ENCODE data around the gene DNAH8. TPM values are rescaled to one million over a fixed set of nuclear protein-coding genes. Genes with fewer than 3 reads are reported as not detected.

The DNAH8 gene
- total RNA-seq, 2 experiments from 2014 or later: 0.06 to 0.11 TPM

DNA sequence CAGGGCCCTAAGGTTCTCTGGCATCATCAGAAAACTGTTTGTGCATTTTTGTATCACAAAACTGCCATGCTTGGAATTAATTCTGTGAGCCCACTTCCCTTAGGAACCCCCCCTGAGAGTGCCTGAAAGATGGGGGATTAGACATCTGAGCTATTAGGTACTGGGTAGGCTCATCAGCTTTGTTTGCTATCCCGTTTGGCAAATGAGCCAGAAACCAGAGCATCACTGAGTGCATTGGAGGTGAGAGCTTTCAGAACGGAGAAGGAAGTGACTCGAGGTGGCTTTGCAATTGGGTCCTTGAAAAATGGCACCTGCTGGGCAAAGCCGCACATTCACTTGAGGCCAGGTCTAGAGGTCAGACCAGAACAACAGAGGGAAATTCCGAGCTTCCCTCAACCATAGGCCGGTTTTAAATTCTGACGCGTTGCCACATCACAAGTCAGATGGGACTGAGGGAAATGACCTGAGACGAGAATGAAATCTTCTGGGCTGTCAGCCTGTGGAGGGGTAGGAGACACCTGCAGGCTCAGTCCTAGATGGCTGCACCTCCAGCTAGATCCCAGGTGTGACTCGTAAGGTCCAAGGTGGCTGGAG, 325.1 kb downstream of the DNAH8 start:
- Mint-ChIP-seq H3K4me3 (no peak overlapping the region), H3K4me1 (peaks cover 7% of the 10 kb centered on the region), H3K9me3 (no peaks in the 10 kb centered on the region), H3K36me3 (no peaks in the 10 kb centered on the region), H3K27ac (no peak overlapping the region), H3K27me3 (peaks cover 51% of the 10 kb centered on the region)
- ATAC-seq (ENCODE audit: low read depth) (no peak), DNase-seq (no peak)
- POLR2A ChIA-PET: no interaction called here

DNA sequence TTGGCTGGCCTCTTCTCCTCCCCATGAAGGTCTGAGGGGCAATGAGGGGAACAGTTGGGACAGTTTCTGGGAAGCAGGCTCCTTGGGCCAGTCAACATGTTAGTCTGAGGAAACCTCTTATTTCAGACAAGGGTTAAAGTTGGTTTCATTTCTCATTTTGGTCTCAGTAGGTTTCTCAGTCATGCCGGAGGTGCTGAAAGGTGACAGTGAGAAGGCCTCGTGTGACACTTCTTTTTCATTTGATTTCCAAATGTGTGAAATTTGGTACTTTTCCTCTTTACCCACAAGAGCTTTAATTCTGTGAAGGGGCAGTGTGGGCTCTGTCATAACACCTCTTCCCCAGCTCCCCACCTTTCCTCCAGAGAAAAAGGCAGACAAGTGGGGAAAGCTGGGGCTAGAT, 326.0 kb downstream of the DNAH8 start:
- ATAC-seq (ENCODE audit: low read depth): no peak
- Mint-ChIP-seq H3K4me1 (peaks cover 7% of the 10 kb centered on the region), H3K27ac (no peak overlapping the region), H3K4me3 (no peak overlapping the region), H3K36me3 (no peaks in the 10 kb centered on the region), H3K27me3 (peaks cover 44% of the 10 kb centered on the region), H3K9me3 (no peaks in the 10 kb centered on the region)
- no peak for DNase-seq
- POLR2A ChIA-PET: no interaction called here

DNA sequence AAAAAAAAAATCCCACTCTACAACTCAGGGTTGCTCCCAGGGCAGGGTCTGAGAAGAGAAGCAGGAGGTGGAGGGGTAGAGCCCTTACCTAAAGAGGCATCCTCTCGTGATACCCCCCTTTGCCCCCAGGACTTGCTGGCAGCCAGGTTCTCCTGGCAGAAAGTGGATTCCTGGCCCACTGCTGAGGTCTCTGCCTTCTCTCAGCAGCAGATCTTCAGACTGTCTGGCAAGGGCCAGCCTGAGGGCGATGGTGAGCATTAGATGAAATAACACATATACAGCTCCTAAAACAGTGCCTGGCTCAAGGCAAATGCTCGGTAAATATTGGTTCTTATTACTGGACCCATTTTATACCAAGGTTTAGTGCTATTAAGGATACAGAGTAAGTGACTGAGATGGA, 328.7 kb downstream of the DNAH8 start:
- POLR2A ChIA-PET: no interaction called here
- no peaks in the 10 kb centered on the region for H3K36me3 Mint-ChIP-seq
- H3K27me3 Mint-ChIP-seq: peaks cover 42% of the 10 kb centered on the region
- no peak overlapping the region for H3K27ac Mint-ChIP-seq
- H3K9me3 Mint-ChIP-seq: no peaks in the 10 kb centered on the region
- ATAC-seq (ENCODE audit: low read depth): no peak
- H3K4me3 Mint-ChIP-seq: no peak overlapping the region
- peaks cover 5% of the 10 kb centered on the region for H3K4me1 Mint-ChIP-seq
- DNase-seq: no peak

DNA sequence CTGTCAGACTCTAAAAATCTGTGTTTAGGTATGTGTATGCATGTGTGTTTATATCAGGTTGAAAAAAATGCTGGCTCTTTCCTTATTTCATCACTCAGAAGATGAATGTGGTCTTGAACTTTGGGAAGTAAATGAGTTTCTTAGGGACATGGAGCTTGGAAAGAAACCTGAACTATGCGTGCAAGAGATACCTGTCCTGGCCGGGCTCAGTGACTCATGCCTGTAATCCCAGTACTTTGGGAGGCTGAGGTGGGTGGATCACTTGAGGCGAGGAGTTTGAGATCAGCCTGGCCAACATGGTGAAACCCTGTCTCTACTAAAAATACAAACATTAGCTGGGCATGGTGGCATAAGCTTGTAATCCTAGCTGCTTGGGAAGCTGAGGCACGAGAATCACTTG, 329.1 kb downstream of the DNAH8 start:
- Mint-ChIP-seq H3K9me3 (no peaks in the 10 kb centered on the region), H3K27ac (no peak overlapping the region), H3K4me1 (peaks cover 5% of the 10 kb centered on the region), H3K36me3 (no peaks in the 10 kb centered on the region), H3K4me3 (no peak overlapping the region), H3K27me3 (peaks cover 43% of the 10 kb centered on the region)
- no peak for ATAC-seq (ENCODE audit: low read depth)
- no peak for DNase-seq
- POLR2A ChIA-PET: no interaction called here

DNA sequence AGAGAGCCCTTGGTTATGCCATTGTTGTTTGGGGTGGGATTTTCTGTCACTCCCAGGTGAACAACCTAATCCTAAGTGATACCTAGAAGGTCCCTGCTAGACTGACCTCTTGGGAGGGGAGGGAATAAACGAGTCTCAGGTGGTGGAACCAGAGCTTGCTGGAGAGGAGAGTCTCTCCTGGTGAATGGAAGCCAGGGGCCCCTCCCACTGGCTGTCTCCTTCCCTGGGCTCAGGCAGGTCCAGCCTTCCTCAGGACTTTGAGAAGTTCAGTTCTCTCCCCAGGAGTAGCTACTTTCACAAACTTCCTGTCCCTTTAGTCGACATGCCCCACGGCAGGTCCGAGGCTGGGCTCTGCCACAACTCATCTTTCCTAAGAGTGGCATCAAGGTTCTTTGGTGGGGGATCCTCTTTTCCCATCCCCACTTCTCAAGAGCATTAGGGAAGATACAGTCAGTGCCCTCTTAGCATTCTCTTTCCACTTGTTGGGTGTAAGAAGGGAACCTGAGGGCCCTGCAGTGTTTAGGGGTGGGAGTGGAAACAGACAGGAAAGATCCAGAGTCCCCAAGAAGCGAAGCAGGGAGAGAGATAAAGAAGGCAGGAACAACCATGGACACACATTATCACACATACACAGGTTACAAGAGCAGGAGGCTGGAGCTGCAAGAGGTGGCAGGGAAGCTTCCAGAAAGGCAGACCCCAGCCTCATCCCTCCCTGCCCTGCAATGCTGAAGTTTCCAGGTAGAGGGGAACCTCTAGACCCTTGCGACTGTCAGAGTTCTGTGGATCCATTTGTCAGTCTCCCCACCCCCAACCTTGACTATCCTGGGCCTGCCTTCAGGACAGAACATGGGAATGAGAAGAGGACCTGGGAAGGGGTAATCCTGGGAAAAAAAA, 332.6 kb downstream of the DNAH8 start:
- ATAC-seq (ENCODE audit: low read depth): no peak
- Mint-ChIP-seq H3K27ac (no peak overlapping the region), H3K4me3 (no peak overlapping the region)

DNA sequence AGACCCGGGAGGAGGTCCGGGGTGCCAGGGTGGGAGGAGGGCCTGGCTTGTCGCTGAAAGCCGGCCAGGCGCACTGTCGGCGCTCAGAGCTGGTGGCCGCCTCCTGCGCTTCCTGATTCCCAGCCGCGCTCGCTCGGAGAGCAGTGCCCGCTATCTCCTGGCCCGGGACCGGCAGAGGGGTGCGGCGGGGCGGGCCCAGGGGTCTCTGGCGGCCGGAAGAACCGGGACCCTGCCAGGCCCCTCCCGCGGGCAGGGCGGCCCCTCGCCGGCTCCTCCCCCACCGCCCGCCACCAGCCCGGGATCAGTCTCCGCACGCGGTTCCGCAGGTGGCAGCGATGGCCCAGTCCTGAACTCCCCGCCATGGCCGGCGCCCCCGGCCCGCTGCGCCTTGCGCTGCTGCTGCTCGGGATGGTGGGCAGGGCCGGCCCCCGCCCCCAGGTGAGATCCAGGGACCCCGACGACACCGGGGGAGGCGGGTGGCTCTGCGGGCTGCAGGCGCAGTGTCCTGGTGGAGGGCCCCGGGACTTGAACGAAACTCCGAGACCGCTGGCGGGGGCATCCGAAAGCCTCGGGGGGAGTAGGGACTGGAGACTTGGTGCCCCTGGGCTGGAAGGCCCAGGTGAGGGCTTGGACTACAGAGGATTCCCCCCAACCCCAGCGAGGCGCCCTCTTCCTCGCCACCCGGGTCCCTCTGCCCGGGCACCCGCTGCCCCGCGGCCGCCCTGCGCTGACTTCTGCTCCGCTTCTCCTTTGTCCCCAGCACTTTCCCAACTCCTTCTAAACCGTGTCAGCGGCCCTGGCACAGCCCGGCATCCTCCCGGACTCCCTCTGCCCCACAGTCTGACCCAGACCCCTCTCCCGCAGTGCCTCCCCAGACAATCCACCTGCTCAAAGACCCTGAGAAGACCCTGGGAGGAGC, 333.6 kb downstream of the DNAH8 start, which contains the start of gene GLP1R:
Gene GLP1R, plus strand, starts transcription at position 301 of the 919 bp plus-strand sequence. Its CDS starts 60 bp downstream, at position 361.
- peak; percentile 46 for DNase-seq
- Mint-ChIP-seq H3K27ac (peak within 1 kb of the TSS; percentile 32), H3K4me3 (peak within 1 kb of the TSS; percentile 66), H3K9me3 (no peaks in the 10 kb centered on the region), H3K4me1 (peaks cover 13% of the 10 kb centered on the region), H3K36me3 (no peaks in the 10 kb centered on the region), H3K27me3 (peaks cover 46% of the 10 kb centered on the region)
- POLR2A ChIA-PET: no interaction called here
- peak; percentile 32 for ATAC-seq (ENCODE audit: low read depth)

More for the DNA sequence above, 332.6 kb downstream of the DNAH8 start:
- H3K4me1 Mint-ChIP-seq: peaks cover 13% of the 10 kb centered on the region
- H3K27me3 Mint-ChIP-seq: peaks cover 52% of the 10 kb centered on the region
- no peak for DNase-seq
- no peaks in the 10 kb centered on the region for H3K36me3 Mint-ChIP-seq
- no peaks in the 10 kb centered on the region for H3K9me3 Mint-ChIP-seq
- POLR2A ChIA-PET: no interaction called here

DNA sequence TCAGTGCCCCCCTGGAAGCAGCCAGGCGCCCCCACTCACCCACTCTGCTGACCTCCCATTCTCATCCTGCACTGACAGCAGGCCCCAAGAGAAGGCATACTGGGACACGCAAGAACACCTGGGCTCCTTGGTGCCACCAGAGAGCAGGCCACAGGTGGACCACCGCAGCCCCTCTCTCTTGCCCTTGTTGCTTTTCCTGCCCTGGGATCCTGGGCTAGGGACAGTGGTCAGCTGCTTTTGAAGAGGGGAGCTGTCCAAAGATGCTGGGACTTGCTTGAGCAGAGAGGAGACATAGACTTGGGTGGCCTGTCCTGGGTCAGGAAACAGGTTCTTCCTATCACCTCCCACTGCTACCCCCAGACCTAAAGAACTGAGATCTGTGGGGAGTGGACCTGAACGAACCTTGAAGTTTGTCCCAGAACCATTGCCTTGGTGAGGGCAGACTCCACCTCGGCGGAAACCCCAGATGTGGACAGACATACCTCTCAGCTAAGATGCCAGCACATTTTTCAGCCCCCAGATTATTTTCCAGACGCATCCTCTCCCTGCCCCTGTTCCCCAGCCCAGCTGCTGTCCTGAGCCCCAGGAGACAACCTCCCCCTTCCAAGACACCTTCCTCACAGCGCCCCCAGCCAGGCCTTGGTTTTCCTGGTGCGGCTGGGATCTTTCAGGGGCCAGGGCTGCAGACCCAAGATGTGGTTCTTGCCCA, 334.6 kb downstream of the DNAH8 start:
- ATAC-seq (ENCODE audit: low read depth): no peak
- H3K9me3 Mint-ChIP-seq: no peaks in the 10 kb centered on the region
- H3K27ac Mint-ChIP-seq: no peak overlapping the region
- peak overlapping the region; percentile 66 for H3K4me3 Mint-ChIP-seq
- H3K27me3 Mint-ChIP-seq: peaks cover 54% of the 10 kb centered on the region
- POLR2A ChIA-PET: no interaction called here
- no peaks in the 10 kb centered on the region for H3K36me3 Mint-ChIP-seq
- peaks cover 13% of the 10 kb centered on the region for H3K4me1 Mint-ChIP-seq
- no peak for DNase-seq

DNA sequence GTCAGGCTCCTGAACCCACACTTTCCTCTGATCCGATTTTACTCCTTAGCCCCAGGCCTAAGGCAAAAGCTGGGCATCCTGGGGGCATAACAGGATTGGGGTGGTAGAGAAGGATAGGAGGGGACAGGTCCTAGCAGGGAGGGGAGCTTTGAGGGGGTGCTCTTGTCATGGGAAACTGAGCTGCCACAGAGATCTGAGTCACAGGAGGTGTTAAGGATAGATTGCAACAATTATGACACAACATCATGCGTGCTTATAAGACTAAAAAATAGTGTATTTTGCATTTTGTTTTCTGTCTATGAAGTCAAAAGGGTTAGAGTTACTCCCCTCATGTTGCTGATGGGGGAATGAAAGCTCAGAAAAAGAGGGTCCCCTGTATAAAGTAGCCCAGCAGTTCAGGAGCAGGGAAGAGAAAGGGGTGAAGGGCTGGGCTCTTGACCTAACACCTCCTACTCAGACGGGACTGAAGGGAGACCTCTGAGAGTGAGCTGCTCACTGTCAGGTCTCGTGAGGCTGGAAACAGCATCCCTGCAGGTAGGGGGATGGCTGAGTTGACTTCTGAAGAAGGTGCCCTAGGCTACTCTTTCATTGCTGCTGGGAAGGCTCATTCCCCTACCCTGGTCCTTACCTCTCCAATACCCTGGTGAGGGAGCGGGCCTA, 335.5 kb downstream of the DNAH8 start:
- POLR2A ChIA-PET: no interaction called here
- Mint-ChIP-seq H3K27ac (no peak overlapping the region), H3K36me3 (no peaks in the 10 kb centered on the region), H3K4me3 (no peak overlapping the region), H3K4me1 (peaks cover 13% of the 10 kb centered on the region), H3K27me3 (peaks cover 54% of the 10 kb centered on the region), H3K9me3 (no peaks in the 10 kb centered on the region)
- ATAC-seq (ENCODE audit: low read depth) (no peak), DNase-seq (no peak)

DNA sequence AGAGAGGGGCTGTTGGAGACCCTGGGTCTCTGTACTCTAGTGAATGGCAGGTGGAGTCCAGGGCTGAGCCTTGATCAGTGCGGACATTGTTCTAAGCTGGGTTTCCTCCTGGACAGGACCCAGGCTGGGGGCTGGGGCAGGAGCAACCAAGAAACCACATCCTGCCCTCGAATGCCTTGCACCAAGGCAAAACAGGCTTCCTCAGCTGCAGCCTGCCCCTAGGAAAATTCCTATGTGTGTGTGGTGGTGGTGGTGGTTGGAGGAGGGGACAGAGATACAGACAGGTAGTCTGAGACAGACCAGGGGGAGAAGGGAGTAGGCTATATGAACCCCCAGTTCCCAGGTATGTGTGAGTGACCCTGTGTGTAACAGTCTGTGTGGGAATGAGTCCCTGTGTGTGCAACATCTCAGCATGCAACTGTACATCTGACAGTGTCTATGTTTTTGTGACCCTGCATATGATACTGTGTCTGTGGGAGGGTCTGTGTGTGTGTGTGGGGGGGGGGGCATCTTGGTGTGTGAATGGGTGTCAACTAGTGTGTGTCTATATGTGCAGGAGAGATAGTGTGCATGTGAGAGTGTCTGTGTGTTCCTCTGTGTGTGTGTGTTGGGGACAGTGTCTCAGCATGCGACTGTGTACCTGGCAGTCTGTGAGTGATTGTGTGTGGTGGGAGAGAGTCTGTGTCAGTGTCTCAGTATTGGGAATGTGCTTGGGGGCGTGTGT, 336.4 kb downstream of the DNAH8 start:
- DNase-seq: peak; percentile 39

DNA sequence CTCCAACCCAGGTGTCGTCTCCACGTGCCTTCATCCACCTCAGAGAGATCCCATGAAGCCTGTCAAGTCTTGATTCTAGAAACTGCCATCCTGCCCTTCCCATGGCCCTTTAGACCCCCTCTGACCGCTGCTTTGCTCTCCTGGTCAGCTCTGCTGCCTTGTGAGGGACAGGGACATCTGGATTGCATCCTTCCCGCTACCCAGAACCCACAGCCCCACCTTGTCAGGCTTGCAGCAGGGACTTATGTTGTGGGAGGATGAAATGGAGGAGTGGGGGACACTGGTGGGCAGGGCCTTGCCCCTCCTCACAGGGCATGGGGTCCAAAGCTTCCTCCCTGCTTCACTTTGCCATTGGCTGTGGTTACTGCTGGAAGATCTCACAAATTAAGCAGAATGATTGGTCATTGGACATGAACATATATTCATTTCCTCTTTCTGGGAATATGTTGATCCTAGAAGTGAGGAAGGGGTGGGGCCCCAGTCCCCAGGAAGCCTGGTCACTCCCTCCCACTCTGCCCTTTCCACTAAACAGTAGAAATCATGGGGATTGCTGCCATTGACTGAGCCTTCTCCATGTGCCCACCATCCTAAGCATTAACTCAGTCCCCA, 338.0 kb downstream of the DNAH8 start:
- Mint-ChIP-seq H3K9me3 (no peaks in the 10 kb centered on the region), H3K36me3 (no peaks in the 10 kb centered on the region), H3K27me3 (peaks cover 31% of the 10 kb centered on the region), H3K4me3 (no peak overlapping the region), H3K4me1 (peaks cover 13% of the 10 kb centered on the region), H3K27ac (no peak overlapping the region)
- DNase-seq (peak; percentile 11), ATAC-seq (ENCODE audit: low read depth) (no peak)
- POLR2A ChIA-PET: no interaction called here

More for the DNA sequence above, 336.4 kb downstream of the DNAH8 start:
- no peaks in the 10 kb centered on the region for H3K36me3 Mint-ChIP-seq
- POLR2A ChIA-PET: no interaction called here
- H3K4me1 Mint-ChIP-seq: peaks cover 13% of the 10 kb centered on the region
- H3K4me3 Mint-ChIP-seq: no peak overlapping the region
- H3K9me3 Mint-ChIP-seq: no peaks in the 10 kb centered on the region
- H3K27ac Mint-ChIP-seq: peak overlapping the region; percentile 75
- peaks cover 46% of the 10 kb centered on the region for H3K27me3 Mint-ChIP-seq
- peak; percentile 20 for ATAC-seq (ENCODE audit: low read depth)

DNA sequence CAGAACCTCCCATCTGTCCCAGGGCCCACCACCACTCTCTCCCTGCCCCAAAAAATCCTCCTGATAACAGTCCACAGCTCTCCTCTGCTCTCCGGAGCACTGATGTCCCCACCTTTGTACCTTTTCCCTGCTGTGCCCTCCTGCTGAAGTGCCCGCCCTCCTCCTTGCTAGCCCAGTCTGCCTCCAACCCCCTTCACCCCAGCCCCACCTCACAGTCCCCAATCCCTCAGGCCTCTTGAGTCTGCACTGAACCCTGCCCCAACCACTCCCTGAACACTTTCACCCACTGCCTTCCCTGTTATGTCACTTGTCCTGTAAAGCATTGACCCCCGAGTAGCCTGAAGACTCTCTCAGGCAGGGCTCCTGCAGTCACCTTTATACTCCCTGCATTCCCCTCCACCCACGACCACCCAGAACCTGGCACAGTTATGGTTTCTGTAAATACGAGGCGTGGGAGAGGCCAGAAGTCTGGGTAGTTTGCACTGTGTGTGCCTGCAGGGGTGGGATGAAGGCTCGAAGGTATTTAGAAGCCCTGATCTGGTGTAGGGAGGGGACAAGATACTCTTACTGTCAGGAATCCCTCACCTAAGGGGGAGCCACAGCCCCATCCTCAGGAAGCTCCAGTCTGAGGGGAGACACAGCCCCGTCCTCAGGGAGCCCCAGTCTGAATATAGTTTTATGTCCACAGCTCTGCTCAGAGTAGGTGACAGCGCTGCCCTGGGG, 338.9 kb downstream of the DNAH8 start:
- peaks cover 28% of the 10 kb centered on the region for H3K27me3 Mint-ChIP-seq

More for the DNA sequence above, 338.9 kb downstream of the DNAH8 start:
- no peaks in the 10 kb centered on the region for H3K9me3 Mint-ChIP-seq
- POLR2A ChIA-PET: no interaction called here
- H3K4me1 Mint-ChIP-seq: peaks cover 13% of the 10 kb centered on the region
- no peaks in the 10 kb centered on the region for H3K36me3 Mint-ChIP-seq
- no peak for DNase-seq
- H3K4me3 Mint-ChIP-seq: no peak overlapping the region
- no peak overlapping the region for H3K27ac Mint-ChIP-seq
- no peak for ATAC-seq (ENCODE audit: low read depth)

Data from activated naive CD8-positive, alpha-beta T cell treated with anti-CD3 and anti-CD28 coated beads, Interleukin-2, amount 10 ng/mL, durations not matched to agents 7 days and 5 days (primary cell).